Midbrain (tissue), 1 donor: ENCODE data around the gene RASIP1.
A peak's percentile ranks its signal among the peaks of the same experiment; 100 is the strongest.
"Not testable (repeated sequence)": the region's sequence is repeated elsewhere in the genome, so short reads cannot be mapped to it uniquely, and the experiment has no call there.

Experiments used
- DNase-seq: peaks from one replicate; lab custom pipeline; 2025; lab: John Stamatoyannopoulos, UW

RASIP1 gene

GRCh38 chr19:48713041-48713863, 27.2 kb downstream of the RASIP1 start:
- DNase-seq: no peak

GRCh38 chr19:48711106-48711662, 29.2 kb downstream of the RASIP1 start:
- no peak for DNase-seq

DNA sequence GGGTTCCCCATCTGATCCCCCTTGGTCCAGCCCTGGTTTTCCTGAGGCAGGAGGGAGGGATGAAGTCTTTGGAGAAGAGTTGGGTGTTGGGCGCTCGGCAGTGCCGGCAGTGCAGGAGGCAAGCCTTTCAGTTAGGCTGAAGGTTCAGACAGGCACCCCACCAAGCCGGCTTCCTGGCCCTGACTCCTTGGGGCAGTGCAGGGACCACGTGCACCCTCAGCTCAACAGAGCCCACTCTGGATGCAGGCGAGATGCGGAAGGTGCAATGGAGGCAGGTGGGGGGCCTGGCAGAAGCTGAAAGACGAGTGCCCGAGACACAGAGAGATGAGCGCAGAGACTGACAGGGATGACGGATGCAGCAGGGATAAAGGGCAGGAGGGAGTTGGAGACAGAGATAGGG, 31.9 kb downstream of the RASIP1 start:
- DNase-seq: no peak

DNA sequence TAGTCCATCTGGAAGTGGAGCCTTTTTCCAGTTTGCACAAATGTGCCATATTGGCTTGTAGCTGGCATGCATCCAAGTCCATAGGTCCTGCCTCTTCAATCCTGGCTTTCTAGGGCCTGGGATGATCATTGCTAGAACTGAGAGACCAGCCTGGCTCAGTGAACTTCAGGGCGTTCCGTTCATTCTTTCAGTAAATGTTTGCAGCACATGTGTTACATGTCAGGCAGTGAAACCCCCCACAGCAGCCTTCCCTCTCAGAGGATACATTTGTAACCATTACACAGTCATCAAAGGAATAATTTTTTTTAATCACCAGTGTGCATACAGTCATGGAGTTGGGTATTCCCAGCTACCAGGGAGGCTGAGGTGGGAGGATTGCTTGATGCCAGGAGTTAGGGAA, 35.0 kb downstream of the RASIP1 start:
- DNase-seq: no peak

- no peak for DNase-seq
Observed at GRCh38 chr19:48703316-48703715, 37.1 kb downstream of the RASIP1 start.

- DNase-seq: no peak
Observed at GRCh38 chr19:48702701-48703100, 37.7 kb downstream of the RASIP1 start.

DNA sequence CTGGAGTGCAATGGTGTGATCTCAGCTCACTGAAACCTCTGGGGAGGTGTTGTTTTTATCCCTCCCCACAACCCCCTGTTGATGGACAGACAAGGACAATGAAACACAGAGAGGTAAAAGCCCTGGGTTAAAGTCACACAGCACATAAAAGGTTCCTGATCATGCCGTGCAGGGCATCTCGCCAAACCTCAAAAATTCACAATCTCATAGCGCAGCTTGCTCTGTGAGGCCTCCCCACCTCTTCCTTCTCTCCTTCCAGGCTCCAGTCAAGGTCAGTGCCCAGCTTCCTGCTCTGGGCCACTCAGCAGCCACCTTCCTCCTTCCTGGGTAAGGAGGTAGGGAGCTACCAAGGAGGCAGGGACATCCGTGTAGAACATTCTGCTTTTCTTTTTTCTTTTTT, 42.4 kb downstream of the RASIP1 start:
- DNase-seq: no peak

GRCh38 chr19:48696353-48697010, 43.9 kb downstream of the RASIP1 start:
- DNase-seq: no peak

GRCh38 chr19:48695743-48696352, 44.6 kb downstream of the RASIP1 start, which contains the start of gene FUT2:
Gene FUT2, plus strand, starts transcription at chr19:48695971. Its CDS starts 6,986 bp downstream, at chr19:48702957.
- no peak for DNase-seq

- not testable (repeated sequence) for DNase-seq
Observed at GRCh38 chr19:48693629-48694028, 46.8 kb downstream of the RASIP1 start.

DNA sequence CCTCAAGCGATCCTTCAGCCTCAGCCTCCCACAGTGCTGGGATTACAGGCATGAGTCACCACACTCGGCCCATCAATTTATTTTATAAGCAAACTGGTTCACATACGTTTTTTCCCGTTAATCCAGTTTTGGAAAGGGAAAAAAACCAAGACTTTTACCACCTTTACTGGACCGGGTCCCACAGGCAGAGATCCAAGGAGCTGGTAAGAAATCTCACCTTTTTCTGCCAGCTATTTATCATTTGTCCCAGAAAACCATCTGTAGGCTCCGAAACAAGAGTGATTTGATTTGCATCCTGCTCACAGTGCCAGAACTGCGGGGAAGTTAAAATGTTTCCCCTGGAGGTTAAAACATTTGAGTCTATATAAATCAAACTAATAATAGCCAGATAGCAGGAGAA, 51.0 kb downstream of the RASIP1 start:
- no peak for DNase-seq

GRCh38 chr19:48687776-48688175, 52.6 kb downstream of the RASIP1 start:
- DNase-seq: no peak

DNA sequence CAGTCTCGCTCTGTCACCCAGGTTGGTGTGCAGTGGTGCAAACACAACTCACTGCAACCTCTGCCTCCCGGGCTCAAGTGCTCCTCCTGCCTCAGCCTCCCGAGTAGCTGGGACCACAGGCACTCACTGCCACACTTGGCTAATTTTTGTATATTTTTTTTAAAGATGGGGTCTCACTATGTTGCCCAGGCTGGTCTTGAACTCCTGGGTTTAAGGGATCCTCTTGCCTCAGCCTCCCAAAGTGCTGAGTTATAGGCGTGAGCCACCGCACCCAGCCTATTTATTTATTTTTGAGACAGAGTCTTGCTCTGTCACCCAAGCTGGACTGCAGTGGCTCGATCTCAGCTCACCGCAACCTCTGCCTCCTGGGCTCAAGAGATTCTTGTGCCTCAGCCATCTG, 53.8 kb downstream of the RASIP1 start:
- not testable (repeated sequence) for DNase-seq

GRCh38 chr19:48686088-48686487, 54.3 kb downstream of the RASIP1 start:
- DNase-seq: peak; percentile 27

GRCh38 chr19:48685583-48685982, 54.8 kb downstream of the RASIP1 start:
- no peak for DNase-seq

GRCh38 chr19:48683349-48683748, 57.1 kb downstream of the RASIP1 start:
- DNase-seq: peak; percentile 86

DNA sequence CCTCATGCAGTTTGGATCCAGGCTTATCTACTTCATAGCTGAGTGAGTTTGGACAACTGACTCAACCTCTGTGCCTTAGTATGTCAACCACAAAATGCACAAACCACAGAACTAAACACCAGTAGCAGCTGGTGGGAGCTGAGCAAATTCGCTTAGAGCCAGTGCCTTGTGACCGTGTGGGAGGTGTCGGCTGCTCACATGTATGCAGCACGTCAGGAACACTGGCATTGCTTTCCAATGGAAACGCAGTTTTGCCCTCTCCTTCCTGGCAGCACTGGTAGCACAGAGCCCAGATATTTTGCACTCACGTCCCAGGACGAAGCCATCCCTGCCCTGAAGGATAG, 59.3 kb downstream of the RASIP1 start:
- no peak for DNase-seq

GRCh38 chr19:48680436-48681126, 59.8 kb downstream of the RASIP1 start:
- no peak for DNase-seq

DNA sequence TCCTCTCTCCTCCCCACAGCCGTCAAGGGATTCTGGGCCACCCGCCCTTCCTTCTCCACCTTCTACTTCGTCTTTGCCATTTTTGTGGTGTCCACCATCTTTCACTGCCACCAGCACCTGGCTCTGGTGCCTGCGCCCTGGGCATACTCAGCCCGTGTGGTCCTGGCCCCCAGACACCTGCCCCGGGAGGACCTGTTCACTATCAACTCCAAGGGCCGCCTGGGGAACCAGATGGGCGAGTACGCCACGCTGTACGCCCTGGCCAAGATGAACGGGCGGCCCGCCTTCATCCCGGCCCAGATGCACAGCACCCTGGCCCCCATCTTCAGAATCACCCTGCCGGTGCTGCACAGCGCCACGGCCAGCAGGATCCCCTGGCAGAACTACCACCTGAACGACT, 60.4 kb downstream of the RASIP1 start:
- not testable (repeated sequence) for DNase-seq

GRCh38 chr19:48678201-48678600, 62.2 kb downstream of the RASIP1 start:
- DNase-seq: no peak

DNA sequence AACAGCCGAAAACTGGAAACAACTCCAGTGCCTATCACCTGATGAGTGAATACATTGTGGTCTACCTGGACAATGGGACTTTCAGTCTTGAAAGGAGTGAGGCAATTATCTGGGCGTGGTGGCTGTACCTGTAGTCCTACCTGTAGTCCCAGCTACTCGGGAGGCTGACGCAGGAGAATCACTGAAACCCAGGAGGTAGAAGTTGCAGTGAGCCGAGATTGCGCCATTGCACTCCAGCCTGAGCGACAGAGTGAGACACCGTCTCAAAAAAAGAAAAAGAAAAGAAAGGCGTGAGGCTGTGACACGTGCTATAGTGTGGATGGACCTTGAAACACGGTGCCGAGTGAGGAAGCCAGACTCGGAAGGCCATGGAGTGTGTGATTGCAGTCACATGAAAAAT, 63.5 kb downstream of the RASIP1 start:
- DNase-seq: no peak

GRCh38 chr19:48676487-48676886, 63.9 kb downstream of the RASIP1 start:
- DNase-seq: no peak
